ENCODE results near the gene FBLN5.

GRCh38 chr14:91847693-91848092, 99.8 kb downstream of the FBLN5 start:
- TF ChIP-seq CTCF (conservative IDR thresholded peaks at IDR 0.05 in 1 of 2, IDR thresholded peaks at IDR 0.05 in 1 of 2; ENCODE audit: low read depth in 1 of 2, low read length in 2 of 2) = no peak
- TF ChIP-seq EZH2 (IDR thresholded peaks at IDR 0.05; ENCODE audit: low read length, missing control alignments) = no peak

Measured in fibroblast of lung (primary cell).